Caco-2 (cell line): ENCODE data around the gene CHST2. TPM values are rescaled to one million over a fixed set of nuclear protein-coding genes. Genes with fewer than 3 reads are reported as not detected.

Experiments used
- BruUV-seq: library from RNA; stranded (reverse); fragments of 400-500 nt; replicated peaks from 2 replicates; lab custom pipeline; 2021; lab: Mats Ljungman, UMichigan
- CTCF ChIA-PET: fragments of 300-600 bp; sonication (Branson Sonifier 250); formaldehyde crosslinking; loops from one replicate; lab custom pipeline; 2022; ENCODE audit warnings: antibody characterized with exemption; lab: Charles Lee
- POLR2A ChIA-PET: fragments of 300-600 bp; sonication (Branson Sonifier 250); formaldehyde crosslinking; loops from one replicate; lab custom pipeline; 2022; ENCODE audit warnings: antibody characterized with exemption; lab: Charles Lee
- DNase-seq, 2 experiments: peaks; one replicate each; pipeline versions ENCODE4 v3.0.0 to v3.0.0-alpha.2; 2020 to 2022
- H3K27me3 ChIP-seq: replicated peaks from 2 replicates; pipeline ENCODE4 v1.6.0; 2011; ENCODE audit warnings: low read length; ENCODE audit not compliant: control insufficient read depth, insufficient read depth
- H3K36me3 ChIP-seq: 2 replicates; pipeline ENCODE4 v1.5.1; 2011; ENCODE audit warnings: low read length; ENCODE audit not compliant: control insufficient read depth, insufficient read depth
- H3K4me1 ChIP-seq: fragments of 250-450 bp; sonication (Bioruptor Pico); 2 replicates; pipeline ENCODE4 v1.5.1; 2020; ENCODE audit warnings: mild to moderate bottlenecking
- H3K4me3 ChIP-seq: 2 replicates; pipeline ENCODE4 v1.5.1; 2011; ENCODE audit warnings: low read depth, mild to moderate bottlenecking, control low read depth, low read length
- H3K9me3 ChIP-seq: fragments of 250-450 bp; sonication (Bioruptor Pico); 2 replicates; pipeline ENCODE4 v1.5.1; 2020; ENCODE audit warnings: mild to moderate bottlenecking, moderate library complexity
- H3K27ac Mint-ChIP-seq: one replicate; pipeline ENCODE4 v1.8.0; 2022; ENCODE audit warnings: mixed read lengths; ENCODE audit not compliant: unreplicated experiment
- H3K27me3 Mint-ChIP-seq: one replicate; pipeline ENCODE4 v1.8.0; 2022; ENCODE audit warnings: mixed read lengths; ENCODE audit not compliant: insufficient read depth, unreplicated experiment
- H3K36me3 Mint-ChIP-seq: one replicate; pipeline ENCODE4 v1.8.0; 2022; ENCODE audit warnings: mild to moderate bottlenecking, mixed read lengths; ENCODE audit not compliant: insufficient read depth, unreplicated experiment
- H3K4me1 Mint-ChIP-seq: one replicate; pipeline ENCODE4 v1.8.0; 2022; ENCODE audit warnings: low read depth, mixed read lengths; ENCODE audit not compliant: unreplicated experiment
- H3K4me3 Mint-ChIP-seq: one replicate; pipeline ENCODE4 v1.8.0; 2022; ENCODE audit warnings: mild to moderate bottlenecking, moderate library complexity, mixed read lengths; ENCODE audit not compliant: unreplicated experiment
- H3K9me3 Mint-ChIP-seq: one replicate; pipeline ENCODE4 v1.8.0; 2022; ENCODE audit warnings: mixed read lengths; ENCODE audit not compliant: unreplicated experiment
- intact Hi-C: fragments of 100-400 bp; cut with micrococcal nuclease; formaldehyde crosslinking; loops from one replicate; pipeline ENCODE4 v1.10.0; 2022; ENCODE audit not compliant: unreplicated experiment
- total RNA-seq: library from RNA; stranded (reverse); gene quantifications from 2 replicates; pipeline ENCODE4 v1.2.3, GENCODE V29; 2022
- TF ChIP-seq, protein P1 (sequence below), 2 experiments: fragments of 200-600 bp in 1 of 2; IDR thresholded peaks; 1 replicate in 1 of 2; 2 replicates in 1 of 2; pipeline versions ENCODE4 v1.5.1 to v1.8.0; 2011 to 2022; ENCODE audit warnings: antibody characterized with exemption in 1 of 2, control low read depth in 1 of 2, inconsistent platforms in 1 of 2, low read depth in 1 of 2, low read length in 1 of 2, mild to moderate bottlenecking in 1 of 2, moderate library complexity in 1 of 2; ENCODE audit not compliant: insufficient read depth in 1 of 2, severe bottlenecking in 1 of 2, unreplicated experiment in 1 of 2

Gene CHST2
- total RNA-seq, 1 experiment from 2014 or later: not detected

- H3K27ac Mint-ChIP-seq: no peak overlapping the region
- Histone ChIP-seq H3K27me3 (no peaks in the 10 kb centered on the region; the same call in 1 of the 2 replicates), H3K9me3 (no peaks in the 10 kb centered on the region), H3K4me1 (no peaks in the 10 kb centered on the region), H3K4me3 (no peak overlapping the region), H3K36me3 (no peaks in the 10 kb centered on the region)
- CTCF ChIA-PET: no interaction called here
- TF ChIP-seq, protein P1, sequence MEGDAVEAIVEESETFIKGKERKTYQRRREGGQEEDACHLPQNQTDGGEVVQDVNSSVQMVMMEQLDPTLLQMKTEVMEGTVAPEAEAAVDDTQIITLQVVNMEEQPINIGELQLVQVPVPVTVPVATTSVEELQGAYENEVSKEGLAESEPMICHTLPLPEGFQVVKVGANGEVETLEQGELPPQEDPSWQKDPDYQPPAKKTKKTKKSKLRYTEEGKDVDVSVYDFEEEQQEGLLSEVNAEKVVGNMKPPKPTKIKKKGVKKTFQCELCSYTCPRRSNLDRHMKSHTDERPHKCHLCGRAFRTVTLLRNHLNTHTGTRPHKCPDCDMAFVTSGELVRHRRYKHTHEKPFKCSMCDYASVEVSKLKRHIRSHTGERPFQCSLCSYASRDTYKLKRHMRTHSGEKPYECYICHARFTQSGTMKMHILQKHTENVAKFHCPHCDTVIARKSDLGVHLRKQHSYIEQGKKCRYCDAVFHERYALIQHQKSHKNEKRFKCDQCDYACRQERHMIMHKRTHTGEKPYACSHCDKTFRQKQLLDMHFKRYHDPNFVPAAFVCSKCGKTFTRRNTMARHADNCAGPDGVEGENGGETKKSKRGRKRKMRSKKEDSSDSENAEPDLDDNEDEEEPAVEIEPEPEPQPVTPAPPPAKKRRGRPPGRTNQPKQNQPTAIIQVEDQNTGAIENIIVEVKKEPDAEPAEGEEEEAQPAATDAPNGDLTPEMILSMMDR (IDR thresholded peaks at IDR 0.05; ENCODE audit: insufficient read depth in 1 of 2, low read depth in 1 of 2, low read length in 1 of 2, severe bottlenecking in 1 of 2, unreplicated experiment in 1 of 2): no peak
- no peaks in the 10 kb centered on the region for H3K36me3 Mint-ChIP-seq
- DNase-seq: no peak
- no TSS peak for BruUV-seq
- peaks cover 18% of the 10 kb centered on the region for H3K27me3 Mint-ChIP-seq
- H3K9me3 Mint-ChIP-seq: no peaks in the 10 kb centered on the region
- POLR2A ChIA-PET: no interaction called here
- intact Hi-C loops: no loop called here
- no peaks in the 10 kb centered on the region for H3K4me1 Mint-ChIP-seq
- H3K4me3 Mint-ChIP-seq: no peak overlapping the region
These were observed 38.2 kb upstream of the CHST2 start for GRCh38 chr3:143081365-143081764.

GRCh38 chr3:143081844-143082778 is 37.5 kb upstream of the CHST2 start:
- H3K27me3 Mint-ChIP-seq: peaks cover 18% of the 10 kb centered on the region
- TF ChIP-seq, protein P1 (IDR thresholded peaks at IDR 0.05; ENCODE audit: insufficient read depth in 1 of 2, low read depth in 1 of 2, low read length in 1 of 2, severe bottlenecking in 1 of 2, unreplicated experiment in 1 of 2): no peak
- DNase-seq: no peak
- Histone ChIP-seq H3K9me3 (no peaks in the 10 kb centered on the region), H3K4me3 (no peak overlapping the region), H3K4me1 (no peaks in the 10 kb centered on the region), H3K36me3 (no peaks in the 10 kb centered on the region), H3K27me3 (no peaks in the 10 kb centered on the region; the same call in 1 of the 2 replicates)
- no peak overlapping the region for H3K4me3 Mint-ChIP-seq
- no peaks in the 10 kb centered on the region for H3K4me1 Mint-ChIP-seq
- no TSS peak for BruUV-seq
- no peaks in the 10 kb centered on the region for H3K36me3 Mint-ChIP-seq
- ChIA-PET POLR2A (no interaction called here), CTCF (interaction anchor here (0.6 kb wide), 1 partner anchor 747 kb away, joined by 6 read pairs; no protein-coding TSS in a partner anchor)
- H3K27ac Mint-ChIP-seq: no peak overlapping the region
- intact Hi-C loops: no loop called here
- no peaks in the 10 kb centered on the region for H3K9me3 Mint-ChIP-seq

DNA sequence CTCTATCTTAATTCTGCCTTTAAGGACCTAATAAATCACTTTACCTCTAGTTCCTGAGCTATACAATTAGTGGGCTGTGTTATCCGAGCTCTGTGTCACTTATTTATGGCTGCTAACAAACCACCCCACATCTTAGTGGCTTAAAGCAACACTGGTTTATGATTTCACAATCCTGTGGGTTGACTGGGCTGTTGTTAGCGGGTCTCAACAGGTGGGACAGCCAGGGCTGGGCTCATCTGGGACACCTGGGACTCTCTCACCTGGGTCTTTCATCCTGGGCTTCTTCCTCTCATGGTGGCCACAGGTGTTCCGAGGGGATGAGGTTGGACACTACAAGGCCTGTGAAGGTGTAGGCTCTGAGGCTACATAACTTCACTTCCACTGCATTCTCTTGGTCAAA is 35.8 kb upstream of the CHST2 start:
- CTCF ChIA-PET: no interaction called here
- H3K4me3 ChIP-seq: no peak overlapping the region
- H3K9me3 ChIP-seq: no peaks in the 10 kb centered on the region
- peaks cover 18% of the 10 kb centered on the region for H3K27me3 Mint-ChIP-seq
- H3K4me1 Mint-ChIP-seq: no peaks in the 10 kb centered on the region
- H3K4me3 Mint-ChIP-seq: no peak overlapping the region
- no peaks in the 10 kb centered on the region for H3K9me3 Mint-ChIP-seq
- DNase-seq: no peak
- BruUV-seq: no TSS peak
- no peak overlapping the region for H3K27ac Mint-ChIP-seq
- intact Hi-C loops: no loop called here
- POLR2A ChIA-PET: no interaction called here
- no peaks in the 10 kb centered on the region for H3K36me3 ChIP-seq
- no peaks in the 10 kb centered on the region for H3K4me1 ChIP-seq
- no peaks in the 10 kb centered on the region; the same call in 1 of the 2 replicates for H3K27me3 ChIP-seq
- no peaks in the 10 kb centered on the region for H3K36me3 Mint-ChIP-seq
- TF ChIP-seq, protein P1 (IDR thresholded peaks at IDR 0.05; ENCODE audit: insufficient read depth in 1 of 2, low read depth in 1 of 2, low read length in 1 of 2, severe bottlenecking in 1 of 2, unreplicated experiment in 1 of 2): no peak
